NCI-H2081 treated with DMSO at 0.1 percent for 48 hours (cell line): ENCODE results near the gene ZSWIM1.
"Not testable (repeated sequence)": the region's sequence is repeated elsewhere in the genome, so short reads cannot be mapped to it uniquely, and the experiment has no call there.

Source experiments
- DNase-seq: peaks from one replicate; lab custom pipeline; 2025; lab: John Stamatoyannopoulos, UW

The ZSWIM1 gene

DNA sequence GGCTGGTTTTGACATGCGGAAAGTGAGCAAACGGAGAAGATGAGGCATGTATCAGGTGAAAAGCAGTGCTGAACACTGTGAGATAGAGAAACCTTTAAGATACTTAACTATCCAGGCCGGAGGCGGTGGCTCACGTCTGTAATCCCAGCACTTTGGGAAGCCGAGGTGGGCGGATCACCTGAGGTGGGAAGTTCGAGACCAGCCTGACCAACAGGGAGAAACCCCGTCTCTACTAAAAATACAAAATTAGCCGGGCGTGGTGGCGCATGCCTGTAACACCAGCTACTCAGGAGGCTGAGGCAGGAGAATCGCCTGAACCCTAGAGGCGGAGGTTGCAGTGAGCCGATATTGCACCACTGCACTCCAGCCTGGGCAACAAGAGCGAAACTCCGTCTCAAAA lies 50.7 kb downstream of the ZSWIM1 start:
- not testable (repeated sequence) for DNase-seq

DNA sequence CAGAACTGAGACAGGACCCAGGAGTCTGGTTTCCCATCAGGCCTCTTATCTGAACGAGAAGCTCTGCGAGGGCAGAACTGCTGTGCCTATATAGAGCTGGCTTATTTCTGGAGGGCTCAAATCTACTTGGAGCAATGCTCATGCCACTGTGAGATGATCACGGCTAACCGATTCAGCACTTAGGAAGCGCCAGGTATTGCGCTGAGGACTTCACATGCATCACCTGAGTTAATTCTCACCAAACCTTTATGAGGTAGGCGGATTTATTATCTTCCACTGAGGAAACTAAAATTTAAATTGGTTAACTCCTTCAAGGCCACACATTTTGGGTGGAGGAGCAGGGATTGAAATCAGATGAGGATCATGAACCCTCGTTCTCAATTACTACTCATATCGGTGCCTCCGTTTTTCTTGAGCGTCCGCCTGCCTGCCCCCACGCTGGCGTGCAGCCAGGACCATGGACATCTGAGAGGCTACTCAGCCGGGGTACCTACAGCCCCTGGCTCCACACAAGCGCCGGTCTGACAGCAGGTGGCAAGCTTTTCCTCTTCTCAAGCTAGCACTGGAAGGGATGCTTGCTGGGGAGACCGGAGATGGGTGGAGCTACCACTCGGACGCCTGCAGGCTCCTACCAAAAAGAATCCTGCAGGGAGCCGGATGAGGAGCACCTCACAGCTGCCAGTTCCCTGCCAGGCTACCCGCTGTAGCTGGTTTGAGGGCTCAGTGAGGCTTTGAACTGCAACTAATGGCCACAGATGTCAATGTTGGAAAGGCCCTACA lies 52.4 kb downstream of the ZSWIM1 start:
- peak; percentile 86 for DNase-seq

DNA sequence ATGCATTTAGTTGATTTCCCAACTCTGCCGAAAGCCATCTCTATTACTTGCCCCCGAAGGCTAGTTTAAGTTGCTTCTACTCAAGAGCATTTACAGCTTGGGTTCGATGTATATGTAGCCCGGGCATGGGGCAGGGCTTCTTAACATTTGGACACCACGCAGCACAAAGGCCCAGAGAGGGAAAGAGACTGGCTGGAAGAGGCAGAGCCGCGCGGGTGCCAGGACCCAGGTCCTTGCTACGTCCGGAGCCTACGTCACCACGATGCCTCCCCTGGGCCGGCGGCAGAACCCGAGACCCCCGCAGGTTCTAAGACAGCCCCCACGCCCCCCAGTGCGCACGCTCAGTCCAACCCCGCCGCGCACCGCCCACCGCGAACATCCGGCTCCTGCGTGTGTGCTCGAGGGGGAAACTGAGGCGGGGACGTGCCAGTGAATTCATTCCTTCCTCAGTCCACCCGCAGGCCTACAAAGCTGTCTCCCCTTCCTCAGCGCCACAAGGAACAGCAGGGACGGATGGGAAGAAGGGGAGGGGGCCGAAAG lies 53.1 kb downstream of the ZSWIM1 start:
- DNase-seq, result no peak
